D341Med (cell line): Measurements from ENCODE around the gene ASB10.
A peak's percentile ranks its signal among the peaks of the same experiment; 100 is the strongest.

Source experiments
- DNase-seq: peaks from one replicate; pipeline ENCODE4 v3.0.0; 2012; ENCODE audit warnings: low spot score

The ASB10 gene

DNA sequence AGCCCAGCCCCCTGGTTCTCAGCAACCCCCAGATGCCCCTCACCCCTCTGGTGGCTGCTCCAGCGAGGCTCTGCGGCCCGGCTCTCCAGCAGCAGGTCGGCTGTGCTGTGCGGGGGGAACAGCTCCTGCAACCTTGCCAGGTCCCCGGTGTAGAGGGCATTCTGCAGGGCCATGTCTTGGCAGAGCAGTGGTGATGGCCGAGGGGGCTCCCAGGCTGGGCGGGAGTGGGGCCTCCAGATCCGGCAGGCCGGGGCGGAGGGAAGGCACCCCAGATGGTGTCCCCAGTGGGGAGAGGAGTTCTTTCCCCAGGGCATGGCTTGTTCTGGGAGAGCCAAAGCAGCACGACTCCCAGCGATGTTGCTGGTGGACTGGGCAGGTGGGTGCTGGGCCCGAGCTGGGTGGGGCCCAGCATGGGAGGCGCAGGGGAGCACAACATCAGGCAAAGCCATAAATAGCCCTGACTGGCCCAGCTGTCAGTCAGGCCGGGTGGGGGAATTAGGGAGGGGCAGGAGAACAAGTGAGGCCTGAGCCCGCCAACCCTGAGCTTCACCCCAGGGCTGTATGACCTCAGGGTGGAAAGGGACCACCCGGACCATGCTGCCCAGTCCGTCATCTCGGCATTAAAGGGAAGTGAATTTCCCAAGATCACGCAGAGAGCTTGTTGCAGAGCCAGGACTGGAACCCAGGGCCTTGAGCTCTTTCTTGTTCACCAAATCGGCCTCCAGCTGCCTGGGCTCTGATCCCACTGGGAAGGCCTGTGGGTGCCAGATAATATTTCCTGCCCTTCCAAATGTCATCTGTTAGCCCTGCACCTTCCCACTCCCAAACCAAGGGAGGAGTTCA lies 580 bp upstream of the ASB10 start:
- DNase-seq, result no peak

DNA sequence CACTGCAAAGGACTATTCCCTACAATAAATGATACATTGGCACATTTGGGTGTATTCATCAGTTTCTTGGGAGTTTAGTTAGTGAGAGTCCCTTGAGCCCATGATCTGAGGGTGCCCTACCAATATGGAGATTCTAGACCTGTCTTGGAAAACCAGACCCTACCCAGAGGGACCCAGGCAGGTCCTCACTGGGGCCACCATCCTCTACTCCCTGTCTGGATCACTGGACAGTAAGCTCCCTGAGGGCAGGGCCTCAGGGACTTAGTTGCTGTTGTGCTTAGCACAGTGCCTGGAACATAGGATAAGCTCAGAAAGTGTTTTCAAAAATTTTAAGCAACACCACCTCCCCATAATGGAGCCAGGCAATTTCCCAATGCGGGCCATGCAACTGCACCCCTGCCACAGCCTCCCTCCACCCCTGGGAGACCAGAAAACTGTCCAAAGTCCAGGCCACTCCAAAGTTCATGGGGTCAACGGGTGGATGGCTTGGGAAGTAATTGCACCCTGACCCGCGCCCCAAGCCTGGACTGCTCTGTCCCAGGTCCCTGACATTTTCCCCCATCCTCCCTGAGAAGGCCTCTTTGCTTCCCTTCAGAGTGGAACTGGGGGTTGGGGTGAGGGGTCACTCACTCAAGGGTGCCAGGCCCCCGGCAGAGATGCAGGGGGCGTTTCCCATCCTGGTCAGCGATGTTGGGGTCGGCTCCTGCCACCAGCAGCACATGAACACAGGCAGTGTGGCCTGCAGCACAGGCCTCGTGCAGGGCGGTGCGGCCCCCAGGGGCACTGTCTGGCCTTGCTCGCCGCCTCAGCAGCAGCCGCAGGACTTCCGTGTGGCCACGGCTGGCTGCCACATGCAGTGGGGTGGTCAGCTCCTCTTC lies 1.0 kb downstream of the ASB10 start:
- DNase-seq, result no peak

DNA sequence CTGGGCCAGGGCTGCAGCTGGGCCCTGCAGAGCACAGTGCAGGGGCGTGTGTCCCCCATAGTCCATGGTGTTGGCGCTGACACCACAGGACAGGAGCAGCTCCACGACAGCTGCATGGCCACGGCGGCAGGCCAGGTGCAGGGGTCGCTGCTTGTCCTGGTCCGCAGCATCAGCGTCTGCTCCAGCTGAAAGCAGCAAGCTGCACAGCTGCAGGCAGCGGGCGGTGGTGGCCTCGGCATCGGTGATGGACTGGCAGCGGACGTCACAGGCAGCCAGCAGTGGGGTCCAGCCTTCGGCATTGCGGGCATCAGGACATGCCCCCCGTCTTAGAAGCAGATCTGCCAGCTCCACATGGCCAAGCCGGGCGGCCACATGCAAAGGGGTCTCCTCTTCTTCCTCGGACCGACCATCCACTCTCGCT lies 6.0 kb downstream of the ASB10 start:
- DNase-seq, result peak; percentile 21

DNA sequence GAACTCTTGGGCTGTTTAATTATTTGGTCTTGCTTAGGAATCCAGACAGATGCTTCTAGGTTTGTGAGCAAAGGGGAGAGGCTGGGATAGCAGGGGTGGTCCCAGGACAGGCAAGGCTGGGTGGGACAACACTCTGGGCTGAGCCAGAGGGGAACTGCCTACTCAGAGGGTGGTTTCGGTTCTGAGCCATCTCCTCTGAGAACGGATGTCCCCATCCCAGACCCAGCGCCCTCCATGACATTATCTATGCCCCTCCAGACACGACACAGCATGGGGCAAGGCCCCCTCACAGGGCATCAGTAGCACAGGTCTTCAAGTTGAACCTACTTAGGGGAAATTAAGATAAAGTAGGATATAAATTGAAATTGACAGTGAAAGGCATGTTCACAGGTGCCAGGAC lies 7.1 kb downstream of the ASB10 start:
- DNase-seq, result no peak

GRCh38 chr7:151179287-151179860 lies 7.7 kb downstream of the ASB10 start:
- DNase-seq, result no peak

DNA sequence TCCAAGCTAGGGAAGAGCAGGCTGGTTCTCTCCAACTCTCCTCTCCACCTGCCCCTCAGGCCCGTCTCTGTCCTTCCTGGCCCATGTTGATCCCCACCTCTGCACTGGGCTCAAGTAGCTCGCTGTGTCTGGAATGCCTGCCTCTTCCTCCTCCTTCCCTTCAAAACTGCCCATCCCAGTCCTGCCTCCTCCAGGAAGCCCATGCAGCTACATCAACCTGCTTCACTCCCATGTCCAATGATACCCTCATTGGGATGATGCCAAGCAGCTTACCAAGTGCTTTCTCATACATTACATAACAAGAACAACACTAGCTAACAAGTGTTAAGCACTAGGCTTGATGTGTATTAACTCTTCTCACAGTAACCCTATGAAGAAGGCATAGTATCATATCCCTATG lies 8.2 kb downstream of the ASB10 start:
- no peak for DNase-seq

- no peak for DNase-seq
Observed at GRCh38 chr7:151178236-151178635, 8.8 kb downstream of the ASB10 start.

- DNase-seq, result no peak
Observed at GRCh38 chr7:151177310-151177709, 9.7 kb downstream of the ASB10 start.

- no peak for DNase-seq
Observed at GRCh38 chr7:151176401-151176800, 10.6 kb downstream of the ASB10 start.

- no peak for DNase-seq
Observed at GRCh38 chr7:151175793-151176311, 11.2 kb downstream of the ASB10 start.

GRCh38 chr7:151175047-151175792 lies 11.8 kb downstream of the ASB10 start:
- no peak for DNase-seq

GRCh38 chr7:151174246-151175046 lies 12.6 kb downstream of the ASB10 start:
- DNase-seq, result no peak

GRCh38 chr7:151173386-151174245 lies 13.4 kb downstream of the ASB10 start:
- DNase-seq, result no peak

GRCh38 chr7:151172273-151173141 lies 14.5 kb downstream of the ASB10 start:
- peak; percentile 94 for DNase-seq

- DNase-seq, result no peak
Observed at GRCh38 chr7:151168787-151169162, 18.3 kb downstream of the ASB10 start.

DNA sequence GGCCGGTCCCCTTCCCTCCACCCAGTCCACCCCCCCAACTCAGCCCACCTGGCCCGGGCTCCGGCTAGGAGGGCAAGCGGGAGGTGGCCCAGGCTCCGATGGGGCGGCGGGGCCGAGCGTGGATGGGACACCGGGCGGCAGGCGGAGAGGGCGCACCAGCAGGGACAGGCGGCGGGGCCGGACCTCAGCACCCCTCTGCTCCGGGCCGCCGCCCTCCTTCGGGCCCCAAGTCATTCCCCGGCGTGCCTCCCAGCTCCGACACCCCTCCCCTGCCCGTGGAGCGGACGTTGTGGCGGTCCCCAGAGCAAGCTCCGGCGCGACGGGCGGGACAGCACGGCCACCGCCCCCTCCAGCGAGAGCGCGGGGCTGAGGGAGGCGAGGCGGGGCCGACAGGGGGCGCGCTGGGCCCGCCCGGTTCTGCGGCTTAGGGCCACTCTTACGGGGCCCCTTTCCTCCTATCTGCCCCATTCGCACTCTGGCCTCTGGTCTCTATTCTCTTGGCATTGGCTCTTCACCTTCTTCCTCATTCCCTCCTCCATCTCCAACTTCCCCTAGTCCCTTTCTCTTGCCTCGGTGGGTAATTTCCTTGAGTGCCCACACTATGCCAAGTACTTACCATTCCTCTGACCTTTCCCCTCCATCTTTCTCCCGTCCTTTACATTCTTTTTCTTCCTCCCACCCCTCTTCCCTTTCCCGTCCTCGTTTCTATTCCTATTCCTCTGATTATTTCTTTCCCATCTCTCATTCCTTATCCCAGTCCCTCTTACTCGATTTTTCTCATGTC lies 18.9 kb downstream of the ASB10 start:
- peak; percentile 88 for DNase-seq

DNA sequence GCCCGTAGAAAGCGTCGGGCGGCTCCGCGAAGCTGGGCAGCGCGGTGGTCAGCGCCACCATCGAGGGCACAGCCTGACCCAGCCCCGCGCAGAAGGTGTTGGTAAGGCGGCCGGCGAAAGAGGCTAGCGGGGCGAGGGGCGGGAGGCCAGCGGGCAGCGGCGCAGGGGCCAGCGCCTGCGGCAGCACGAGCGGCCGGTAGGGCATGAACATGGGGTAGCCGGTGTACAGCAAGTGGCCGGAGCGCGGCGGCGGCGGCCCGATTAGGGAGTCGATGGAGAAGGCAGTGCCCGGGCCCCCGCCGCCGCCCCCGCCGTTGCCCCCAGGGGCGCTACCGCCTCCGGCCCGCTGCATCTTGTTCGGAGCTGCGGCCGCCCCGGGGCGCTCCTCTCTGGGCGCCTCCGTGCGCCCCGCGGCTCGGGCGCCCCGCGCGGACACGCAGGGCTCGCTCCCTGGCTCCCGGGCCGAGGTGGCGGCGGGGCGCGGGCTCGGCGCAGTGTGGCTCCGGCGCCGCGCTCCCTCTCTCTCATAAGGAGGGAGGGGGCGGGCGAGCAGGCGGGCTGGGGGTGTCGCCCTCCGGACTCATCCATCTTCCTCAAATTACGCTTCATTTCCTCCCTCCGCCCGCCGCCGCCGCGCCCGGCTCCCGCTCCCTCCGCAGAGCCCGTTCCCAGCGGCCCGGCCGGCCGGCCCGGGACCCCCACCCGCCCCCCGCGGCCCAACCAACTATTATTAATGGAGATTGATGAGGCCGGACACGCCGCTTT lies 19.7 kb downstream of the ASB10 start, which contains the start of gene GBX1:
Gene GBX1, minus strand, starts transcription at position 498 of the 765 bp plus-strand sequence. Its CDS starts 146 bp downstream, at position 352.
- DNase-seq, result peak; percentile 76
